WERI-Rb-1 (cell line): ENCODE measurements around the gene IL17C.

Experiments
- DNase-seq: peaks from one replicate; pipeline ENCODE4 v3.0.0-alpha.2; 2020
- H3K27ac ChIP-seq: fragments of 250-450 bp; sonication (Bioruptor Pico); 2 replicates; pipeline ENCODE4 v1.5.1; 2020; ENCODE audit warnings: mild to moderate bottlenecking, moderate library complexity
- H3K27me3 ChIP-seq: fragments of 250-450 bp; sonication (Bioruptor Pico); 2 replicates; pipeline ENCODE4 v1.5.1; 2021; ENCODE audit warnings: mild to moderate bottlenecking, low read depth, moderate library complexity; ENCODE audit not compliant: insufficient read depth, severe bottlenecking
- H3K36me3 ChIP-seq: fragments of 250-450 bp; sonication (Bioruptor Pico); 2 replicates; pipeline ENCODE4 v1.5.1; 2020; ENCODE audit warnings: mild to moderate bottlenecking, moderate library complexity
- H3K4me3 ChIP-seq: 2 replicates; pipeline ENCODE4 v1.5.1; 2011; ENCODE audit warnings: low read depth, mild to moderate bottlenecking, control low read depth, low read length
- H3K9me3 ChIP-seq: fragments of 250-450 bp; sonication (Bioruptor Pico); 2 replicates; pipeline ENCODE4 v1.5.1; 2021; ENCODE audit warnings: mild to moderate bottlenecking, moderate library complexity; ENCODE audit not compliant: severe bottlenecking
- TF ChIP-seq, protein P1 (sequence below): IDR thresholded peaks from 2 replicates; pipeline ENCODE4 v1.5.1; 2011; ENCODE audit warnings: low read depth, mild to moderate bottlenecking, control low read depth, inconsistent platforms, low read length

Gene IL17C

DNA sequence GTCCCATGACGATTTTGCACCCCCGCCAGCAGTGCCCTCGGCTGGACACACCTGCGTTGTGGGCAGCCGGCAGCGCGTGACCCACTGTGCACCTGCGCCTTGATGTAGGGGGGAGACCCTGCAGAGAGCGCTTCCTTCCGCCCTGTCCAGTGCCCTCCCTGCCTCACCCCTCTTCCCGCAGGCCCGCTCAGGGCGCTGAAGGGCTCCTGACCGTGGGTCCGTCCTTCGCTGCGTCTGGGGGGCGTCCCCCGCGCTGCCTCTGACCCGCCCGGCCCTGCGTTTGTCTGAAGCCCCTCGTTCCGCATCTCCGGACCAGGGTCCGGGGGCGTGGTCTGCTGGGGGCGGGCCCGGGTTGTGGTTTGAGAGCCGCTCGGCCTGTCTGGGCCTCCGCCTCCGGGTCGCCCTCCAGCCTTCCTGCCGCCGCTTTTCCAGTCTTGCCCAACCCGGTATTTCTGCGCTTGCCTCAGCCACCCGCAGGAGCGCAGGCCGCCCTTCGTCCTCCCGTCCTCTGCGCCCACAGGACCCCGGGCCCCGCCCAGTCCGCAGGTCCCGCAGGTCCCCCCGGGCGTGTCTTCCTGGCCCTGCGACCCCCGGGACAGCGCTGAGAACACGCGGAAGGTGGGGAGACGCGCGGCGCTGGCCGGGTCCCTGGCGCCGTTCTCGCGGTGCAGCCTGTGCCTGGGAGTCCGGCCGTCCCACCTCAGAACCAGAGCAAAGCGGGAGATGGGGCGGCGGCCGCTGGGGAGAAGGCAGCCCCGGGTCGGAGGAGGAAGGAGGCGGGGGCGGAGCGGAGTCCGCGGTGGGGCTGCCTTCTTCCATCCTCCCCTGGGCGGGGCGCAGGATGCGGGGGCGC, 4.0 kb upstream of the IL17C start:
- Histone ChIP-seq H3K36me3 (peaks cover 8% of the 10 kb centered on the region), H3K4me3 (no peak overlapping the region), H3K27me3 (no peaks in the 10 kb centered on the region), H3K9me3 (no peaks in the 10 kb centered on the region), H3K27ac (no peak overlapping the region)
- TF ChIP-seq, protein P1, sequence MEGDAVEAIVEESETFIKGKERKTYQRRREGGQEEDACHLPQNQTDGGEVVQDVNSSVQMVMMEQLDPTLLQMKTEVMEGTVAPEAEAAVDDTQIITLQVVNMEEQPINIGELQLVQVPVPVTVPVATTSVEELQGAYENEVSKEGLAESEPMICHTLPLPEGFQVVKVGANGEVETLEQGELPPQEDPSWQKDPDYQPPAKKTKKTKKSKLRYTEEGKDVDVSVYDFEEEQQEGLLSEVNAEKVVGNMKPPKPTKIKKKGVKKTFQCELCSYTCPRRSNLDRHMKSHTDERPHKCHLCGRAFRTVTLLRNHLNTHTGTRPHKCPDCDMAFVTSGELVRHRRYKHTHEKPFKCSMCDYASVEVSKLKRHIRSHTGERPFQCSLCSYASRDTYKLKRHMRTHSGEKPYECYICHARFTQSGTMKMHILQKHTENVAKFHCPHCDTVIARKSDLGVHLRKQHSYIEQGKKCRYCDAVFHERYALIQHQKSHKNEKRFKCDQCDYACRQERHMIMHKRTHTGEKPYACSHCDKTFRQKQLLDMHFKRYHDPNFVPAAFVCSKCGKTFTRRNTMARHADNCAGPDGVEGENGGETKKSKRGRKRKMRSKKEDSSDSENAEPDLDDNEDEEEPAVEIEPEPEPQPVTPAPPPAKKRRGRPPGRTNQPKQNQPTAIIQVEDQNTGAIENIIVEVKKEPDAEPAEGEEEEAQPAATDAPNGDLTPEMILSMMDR, result no peak
- no peak for DNase-seq

GRCh38 chr16:88634994-88635670, 3.2 kb upstream of the IL17C start:
- no peaks in the 10 kb centered on the region for H3K27me3 ChIP-seq
- H3K9me3 ChIP-seq, result no peaks in the 10 kb centered on the region
- no peak overlapping the region for H3K4me3 ChIP-seq
- TF ChIP-seq, protein P1, result no peak
- peaks cover 8% of the 10 kb centered on the region for H3K36me3 ChIP-seq
- H3K27ac ChIP-seq, result no peak overlapping the region
- no peak for DNase-seq

DNA sequence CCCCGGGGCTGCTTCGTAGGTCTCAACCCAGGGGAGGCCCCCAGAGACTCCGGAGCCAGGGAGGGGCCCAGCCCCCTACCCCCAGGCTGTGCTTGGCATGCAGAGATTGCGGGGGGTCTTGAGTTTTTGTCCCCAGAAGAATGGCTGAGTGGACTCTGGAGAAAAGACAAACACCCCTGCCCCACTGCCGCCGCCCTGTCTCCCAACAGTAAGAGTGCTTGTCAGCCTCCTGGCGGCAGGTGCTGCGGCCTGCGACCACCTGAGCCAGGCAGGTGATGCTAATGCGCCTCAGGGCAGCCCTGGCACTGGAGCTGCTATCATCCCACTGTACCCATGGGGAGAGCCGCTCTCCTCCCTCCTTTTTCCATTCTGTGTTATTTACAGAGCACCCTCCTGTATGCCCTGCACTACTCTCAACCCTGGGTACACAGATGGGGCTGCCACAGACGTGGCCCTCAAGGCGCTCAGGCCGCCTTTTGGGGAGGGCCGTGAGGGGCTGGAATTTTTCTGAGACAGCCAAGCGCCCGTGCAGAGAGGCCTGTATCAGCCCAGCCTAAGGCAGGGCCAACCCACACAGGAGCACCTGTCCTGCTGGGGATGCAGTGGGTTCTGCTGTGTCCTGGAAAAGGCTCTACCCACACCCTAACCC, 2.6 kb upstream of the IL17C start:
- Histone ChIP-seq H3K9me3 (no peaks in the 10 kb centered on the region), H3K27ac (no peak overlapping the region), H3K36me3 (peaks cover 8% of the 10 kb centered on the region), H3K27me3 (no peaks in the 10 kb centered on the region), H3K4me3 (no peak overlapping the region)
- DNase-seq, result no peak
- TF ChIP-seq, protein P1, result no peak

DNA sequence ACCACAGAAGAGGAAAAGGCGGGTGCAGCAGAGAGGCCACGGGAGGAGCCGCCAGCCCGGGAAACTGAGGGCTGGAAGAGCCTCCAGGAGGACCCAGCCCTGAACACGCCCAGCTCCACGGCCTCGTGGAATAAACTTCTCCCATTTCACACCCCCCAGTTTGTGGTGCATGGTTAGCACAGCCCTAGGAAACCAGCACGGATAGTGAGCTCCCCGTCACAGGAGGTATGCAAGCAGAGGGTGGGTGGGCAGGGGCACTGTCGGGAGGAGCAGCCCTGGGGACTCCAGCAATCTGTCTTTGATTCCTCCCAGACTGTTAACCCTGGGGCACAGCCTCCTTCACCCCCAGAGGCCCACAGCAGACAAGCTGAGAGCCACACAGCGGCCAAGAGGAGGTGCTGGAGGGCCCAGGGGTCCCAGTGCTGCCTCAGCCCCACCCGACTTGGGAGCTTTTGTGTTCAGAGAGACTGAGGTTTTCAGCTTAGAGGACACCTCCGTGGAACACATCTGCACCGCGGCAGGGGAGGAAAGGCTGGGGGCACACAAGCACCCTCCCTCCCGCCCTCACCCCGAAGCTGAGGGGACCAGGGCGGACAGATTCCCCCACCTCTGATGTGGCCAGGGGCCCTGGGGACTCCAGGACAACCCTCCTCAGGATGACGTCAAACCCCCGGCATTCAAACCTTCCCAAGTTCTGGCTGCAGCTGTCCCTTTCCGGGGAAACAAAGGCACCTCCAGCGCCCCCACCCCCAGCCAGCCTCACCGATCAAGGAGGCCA, 1.7 kb upstream of the IL17C start:
- DNase-seq, result no peak
- peaks cover 6% of the 10 kb centered on the region; the same call in 1 of the 2 replicates for H3K36me3 ChIP-seq
- no peak overlapping the region for H3K27ac ChIP-seq
- no peaks in the 10 kb centered on the region for H3K9me3 ChIP-seq
- H3K27me3 ChIP-seq, result no peaks in the 10 kb centered on the region
- TF ChIP-seq, protein P1, result no peak
- no peak overlapping the region for H3K4me3 ChIP-seq

GRCh38 chr16:88639231-88640038, 1.1 kb downstream of the IL17C start:
- Histone ChIP-seq H3K27ac (no peak overlapping the region), H3K9me3 (no peaks in the 10 kb centered on the region), H3K4me3 (no peak overlapping the region), H3K36me3 (no peaks in the 10 kb centered on the region), H3K27me3 (no peaks in the 10 kb centered on the region)
- TF ChIP-seq, protein P1, result no peak
- DNase-seq, result no peak
